ENCODE measurements around the gene ERBB4. TPM values are rescaled to one million over a fixed set of nuclear protein-coding genes. Genes with fewer than 3 reads are reported as not detected.

Gene ERBB4
- total RNA-seq, 4 donors from 2014 or later, result 0.09 to 0.67 TPM; not detected in 2

GRCh38 chr2:212505586-212505985, 33.0 kb downstream of the ERBB4 start:
- Histone ChIP-seq H3K4me3 (no peak overlapping the region), H3K27me3 (no peaks in the 10 kb centered on the region), H3K27ac (no peak overlapping the region), H3K4me1 (no peaks in the 10 kb centered on the region), H3K9me3 (no peaks in the 10 kb centered on the region), H3K36me3 (no peaks in the 10 kb centered on the region)
- no peak for DNase-seq
- TF ChIP-seq, protein P1, sequence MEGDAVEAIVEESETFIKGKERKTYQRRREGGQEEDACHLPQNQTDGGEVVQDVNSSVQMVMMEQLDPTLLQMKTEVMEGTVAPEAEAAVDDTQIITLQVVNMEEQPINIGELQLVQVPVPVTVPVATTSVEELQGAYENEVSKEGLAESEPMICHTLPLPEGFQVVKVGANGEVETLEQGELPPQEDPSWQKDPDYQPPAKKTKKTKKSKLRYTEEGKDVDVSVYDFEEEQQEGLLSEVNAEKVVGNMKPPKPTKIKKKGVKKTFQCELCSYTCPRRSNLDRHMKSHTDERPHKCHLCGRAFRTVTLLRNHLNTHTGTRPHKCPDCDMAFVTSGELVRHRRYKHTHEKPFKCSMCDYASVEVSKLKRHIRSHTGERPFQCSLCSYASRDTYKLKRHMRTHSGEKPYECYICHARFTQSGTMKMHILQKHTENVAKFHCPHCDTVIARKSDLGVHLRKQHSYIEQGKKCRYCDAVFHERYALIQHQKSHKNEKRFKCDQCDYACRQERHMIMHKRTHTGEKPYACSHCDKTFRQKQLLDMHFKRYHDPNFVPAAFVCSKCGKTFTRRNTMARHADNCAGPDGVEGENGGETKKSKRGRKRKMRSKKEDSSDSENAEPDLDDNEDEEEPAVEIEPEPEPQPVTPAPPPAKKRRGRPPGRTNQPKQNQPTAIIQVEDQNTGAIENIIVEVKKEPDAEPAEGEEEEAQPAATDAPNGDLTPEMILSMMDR (IDR thresholded peaks at IDR 0.05), result no peak
- TF ChIP-seq POLR2A (IDR thresholded peaks at IDR 0.05), result no peak

GRCh38 chr2:212495046-212495445, 43.6 kb downstream of the ERBB4 start:
- no peaks in the 10 kb centered on the region for H3K9me3 ChIP-seq
- H3K4me1 ChIP-seq, result no peaks in the 10 kb centered on the region
- H3K27ac ChIP-seq, result no peak overlapping the region
- DNase-seq, result no peak
- H3K27me3 ChIP-seq, result no peaks in the 10 kb centered on the region
- H3K36me3 ChIP-seq, result no peaks in the 10 kb centered on the region
- no peak overlapping the region for H3K4me3 ChIP-seq
- TF ChIP-seq, protein P1 (IDR thresholded peaks at IDR 0.05), result no peak
- no peak for TF ChIP-seq POLR2A (IDR thresholded peaks at IDR 0.05)

- no peaks in the 10 kb centered on the region for H3K9me3 ChIP-seq
- H3K27me3 ChIP-seq, result no peaks in the 10 kb centered on the region
- H3K4me1 ChIP-seq, result no peaks in the 10 kb centered on the region
- no peak overlapping the region for H3K27ac ChIP-seq
- DNase-seq, result no peak
- no peaks in the 10 kb centered on the region for H3K36me3 ChIP-seq
- TF ChIP-seq, protein P1 (IDR thresholded peaks at IDR 0.05), result no peak
- no peak for TF ChIP-seq POLR2A (IDR thresholded peaks at IDR 0.05)
- no peak overlapping the region for H3K4me3 ChIP-seq
Measured at GRCh38 chr2:212494418-212495020, 44.1 kb downstream of the ERBB4 start.

- Histone ChIP-seq H3K4me1 (no peaks in the 10 kb centered on the region), H3K36me3 (no peaks in the 10 kb centered on the region), H3K27ac (no peak overlapping the region), H3K9me3 (no peaks in the 10 kb centered on the region), H3K27me3 (no peaks in the 10 kb centered on the region), H3K4me3 (no peak overlapping the region)
- TF ChIP-seq, protein P1 (IDR thresholded peaks at IDR 0.05), result no peak
- TF ChIP-seq POLR2A (IDR thresholded peaks at IDR 0.05), result no peak
- no peak for DNase-seq
Measured at GRCh38 chr2:212489719-212490346, 48.8 kb downstream of the ERBB4 start.

GRCh38 chr2:212488611-212489010, 50.0 kb downstream of the ERBB4 start:
- no peak overlapping the region for H3K27ac ChIP-seq
- no peak for TF ChIP-seq POLR2A (IDR thresholded peaks at IDR 0.05)
- TF ChIP-seq, protein P1 (IDR thresholded peaks at IDR 0.05), result no peak
- no peak overlapping the region for H3K4me3 ChIP-seq
- H3K27me3 ChIP-seq, result no peaks in the 10 kb centered on the region
- DNase-seq, result no peak
- no peaks in the 10 kb centered on the region for H3K9me3 ChIP-seq
- no peaks in the 10 kb centered on the region for H3K36me3 ChIP-seq
- H3K4me1 ChIP-seq, result no peaks in the 10 kb centered on the region

All from Peyer's patch (tissue), 4 donors.